OCI-LY7 (cell line): Measurements from ENCODE around the gene RAB1A.

Experiments used
- EZH2phosphoT487 ChIP-seq: fragments of 200-600 bp; sonication (generic); IDR thresholded peaks from 2 replicates; pipeline ENCODE4 v1.6.1; 2018; ENCODE audit warnings: low read depth, borderline replicate concordance, mild to moderate bottlenecking, mixed run types, antibody characterized with exemption, low read length, moderate library complexity, mixed read lengths
- TF ChIP-seq, protein P1 (sequence below): fragments of 200-600 bp; sonication (generic); conservative IDR thresholded peaks from 2 replicates; pipeline ENCODE4 v1.5.1; 2014; ENCODE audit warnings: mild to moderate bottlenecking, antibody characterized with exemption, low read length, moderate library complexity, mixed read lengths

DNA sequence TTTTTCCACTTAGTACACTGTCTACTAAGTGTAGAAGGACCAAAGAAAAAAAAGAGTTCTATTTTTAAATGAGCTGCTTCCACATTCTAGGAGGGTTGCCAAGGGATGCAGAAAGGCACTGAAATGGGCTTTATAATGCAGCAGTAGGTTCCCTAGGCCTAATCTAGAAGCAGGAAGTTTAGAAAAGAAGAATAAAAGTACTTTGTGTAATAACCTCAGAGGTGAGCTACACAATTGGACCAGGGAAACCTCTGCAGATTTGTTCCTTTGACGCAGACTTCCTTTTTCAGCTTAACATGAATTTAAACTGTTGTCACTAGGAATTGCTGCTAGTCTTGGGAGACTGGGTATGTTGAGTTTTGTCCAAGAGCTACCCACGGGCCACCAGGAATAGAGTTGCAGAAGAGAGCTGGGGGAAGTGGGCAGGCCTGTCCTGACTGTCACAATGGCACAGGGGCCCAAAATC, 34.6 kb upstream of the RAB1A start:
- TF ChIP-seq, protein P1, sequence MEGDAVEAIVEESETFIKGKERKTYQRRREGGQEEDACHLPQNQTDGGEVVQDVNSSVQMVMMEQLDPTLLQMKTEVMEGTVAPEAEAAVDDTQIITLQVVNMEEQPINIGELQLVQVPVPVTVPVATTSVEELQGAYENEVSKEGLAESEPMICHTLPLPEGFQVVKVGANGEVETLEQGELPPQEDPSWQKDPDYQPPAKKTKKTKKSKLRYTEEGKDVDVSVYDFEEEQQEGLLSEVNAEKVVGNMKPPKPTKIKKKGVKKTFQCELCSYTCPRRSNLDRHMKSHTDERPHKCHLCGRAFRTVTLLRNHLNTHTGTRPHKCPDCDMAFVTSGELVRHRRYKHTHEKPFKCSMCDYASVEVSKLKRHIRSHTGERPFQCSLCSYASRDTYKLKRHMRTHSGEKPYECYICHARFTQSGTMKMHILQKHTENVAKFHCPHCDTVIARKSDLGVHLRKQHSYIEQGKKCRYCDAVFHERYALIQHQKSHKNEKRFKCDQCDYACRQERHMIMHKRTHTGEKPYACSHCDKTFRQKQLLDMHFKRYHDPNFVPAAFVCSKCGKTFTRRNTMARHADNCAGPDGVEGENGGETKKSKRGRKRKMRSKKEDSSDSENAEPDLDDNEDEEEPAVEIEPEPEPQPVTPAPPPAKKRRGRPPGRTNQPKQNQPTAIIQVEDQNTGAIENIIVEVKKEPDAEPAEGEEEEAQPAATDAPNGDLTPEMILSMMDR, result no peak
- no peak for TF ChIP-seq EZH2phosphoT487
